ENCODE results near the gene ATXN7. TPM values are rescaled to one million over a fixed set of nuclear protein-coding genes. Genes with fewer than 3 reads are reported as not detected.

ATXN7 gene
- total RNA-seq, 1 experiment from 2014 or later = 27.5 TPM

- Histone ChIP-seq H3K36me3 (ENCODE audit: control insufficient read depth in 1 of 2, insufficient read depth in 2 of 2, low read length in 2 of 2) (peaks cover 0 to 27% of the 10 kb centered on the region in 2 experiments; a peak in 2 of 4 replicates), H3K27ac (ENCODE audit: low read depth, low read length) (no peak overlapping the region), H3K9me3 (ENCODE audit: control insufficient read depth in 1 of 2, insufficient read depth in 1 of 2, low read depth in 1 of 2, low read length in 2 of 2) (no peaks in the 10 kb centered on the region), H3K4me3 (replicated peaks in 1 of 2; ENCODE audit: low read depth in 1 of 2, low read length in 2 of 2) (no peak overlapping the region), H3K79me2 (ENCODE audit: insufficient read depth, low read length) (peaks cover 80% of the 10 kb centered on the region), H3K4me1 (ENCODE audit: control insufficient read depth in 1 of 2, insufficient read depth in 2 of 2, low read length in 2 of 2) (no peaks in the 10 kb centered on the region), H3K4me2 (ENCODE audit: low read length) (no peak overlapping the region), H3K27me3 (ENCODE audit: insufficient read depth, low read length) (no peaks in the 10 kb centered on the region), H2AFZ (ENCODE audit: low read depth, low read length, poor library complexity, severe bottlenecking) (no peak overlapping the region), H4K20me1 (ENCODE audit: insufficient read depth) (no peaks in the 10 kb centered on the region; the same call in 1 of the 2 replicates), H3K9ac (ENCODE audit: low read length) (no peak overlapping the region), H3K9me2 (ENCODE audit: insufficient read depth) (no peaks in the 10 kb centered on the region)
- no peak for ATAC-seq
- CTCF ChIA-PET = no interaction called here
- POLR2A ChIA-PET = no interaction called here
- BruUV-seq (replicated peaks) = no TSS peak
- TF ChIP-seq EGR1 (IDR thresholded peaks at IDR 0.05; ENCODE audit: low read depth) = no peak
- TF ChIP-seq YY1 (IDR thresholded peaks at IDR 0.05; ENCODE audit: extremely low read depth, insufficient replicate concordance, low read depth, low read length) = no peak
- no peak for TF ChIP-seq POLR2A (IDR thresholded peaks at IDR 0.05; ENCODE audit: borderline replicate concordance, extremely low read depth, insufficient read depth, insufficient read length)
- no peak for TF ChIP-seq JUND (IDR thresholded peaks at IDR 0.05)
- TF ChIP-seq CTCF (IDR thresholded peaks at IDR 0.05 in 2 of 3, conservative IDR thresholded peaks at IDR 0.05 in 1 of 3; ENCODE audit: borderline replicate concordance in 1 of 3, insufficient read depth in 1 of 3, low read depth in 2 of 3, low read length in 2 of 3) = no peak
- no peak for TF ChIP-seq ZFX (IDR thresholded peaks at IDR 0.05)
- no peak for TF ChIP-seq SIN3A (IDR thresholded peaks at IDR 0.05; ENCODE audit: low read depth)
- TF ChIP-seq EZH2phosphoT487 (IDR thresholded peaks at IDR 0.05; ENCODE audit: borderline replicate concordance) = no peak
- TF ChIP-seq TCF7L2 (IDR thresholded peaks at IDR 0.05; ENCODE audit: borderline replicate concordance, extremely low read depth, insufficient read depth, insufficient read length) = no peak
- TF ChIP-seq SRF (IDR thresholded peaks at IDR 0.05; ENCODE audit: low read depth) = no peak
- TF ChIP-seq REST (IDR thresholded peaks at IDR 0.05; ENCODE audit: low read depth) = no peak
- TF ChIP-seq CBX3 (IDR thresholded peaks at IDR 0.05; ENCODE audit: low read depth) = no peak
- no peak for TF ChIP-seq MAX (IDR thresholded peaks at IDR 0.05)
- TF ChIP-seq ZBTB33 (IDR thresholded peaks at IDR 0.05; ENCODE audit: extremely low read depth, insufficient replicate concordance, low read length) = no peak
- TF ChIP-seq ZNF274 (IDR thresholded peaks at IDR 0.05; ENCODE audit: low read depth, low read length) = no peak
- TF ChIP-seq ATF3 (IDR thresholded peaks at IDR 0.05) = no peak
- RAD21 ChIA-PET (ENCODE audit: low non-redundant PET in 1 of 2, low total read pairs in 2 of 2, uncharacterized antibody in 2 of 2, unreplicated experiment in 2 of 2) = no interaction called here
- DNase-seq (ENCODE audit: low read depth, low spot score) = no peak
- intact Hi-C loops (cut with micrococcal nuclease) = no loop called here
These were observed 64.0 kb downstream of the ATXN7 start for GRCh38 chr3:63927422-63928280.

All from HCT116 (cell line).